HepG2 (cell line): ENCODE results near the gene ORMDL3.

Experiments
- ELF1 ChIP-seq: sonication (generic); formaldehyde crosslinking; IDR thresholded peaks from 2 replicates; pipeline ENCODE4 v1.4.0; 2020; ENCODE audit warnings: missing genetic modification reagents
- POLR2AphosphoS5 ChIP-seq: IDR thresholded peaks from 2 replicates; pipeline ENCODE4 v1.6.1; 2012; ENCODE audit warnings: low read depth, low read length
- RNF2 ChIP-seq: fragments of 450-650 bp; conservative IDR thresholded peaks from 2 replicates; pipeline ENCODE4 v1.6.1; 2016; ENCODE audit warnings: low read depth
- SP1 ChIP-seq, 2 experiments: fragments of 450-650 bp in 1 of 2; sonication (generic) in 1 of 2; formaldehyde crosslinking in 1 of 2; IDR thresholded peaks; 2 replicates each; pipeline versions ENCODE4 v1.4.0 to v1.6.1; 2016 to 2020; ENCODE audit warnings: missing genetic modification reagents in 1 of 2
- ZNF407 ChIP-seq: sonication (generic); formaldehyde crosslinking; IDR thresholded peaks from one replicate; pipeline ENCODE4 v1.5.1; 2020; ENCODE audit warnings: mild to moderate bottlenecking, missing genetic modification reagents; ENCODE audit errors: not compliant biosample characterization
- ZNF780A ChIP-seq: sonication (generic); formaldehyde crosslinking; IDR thresholded peaks from 2 replicates; pipeline ENCODE4 v1.8.0; 2022; ENCODE audit warnings: mild to moderate bottlenecking, missing genetic modification reagents, moderate library complexity

DNA sequence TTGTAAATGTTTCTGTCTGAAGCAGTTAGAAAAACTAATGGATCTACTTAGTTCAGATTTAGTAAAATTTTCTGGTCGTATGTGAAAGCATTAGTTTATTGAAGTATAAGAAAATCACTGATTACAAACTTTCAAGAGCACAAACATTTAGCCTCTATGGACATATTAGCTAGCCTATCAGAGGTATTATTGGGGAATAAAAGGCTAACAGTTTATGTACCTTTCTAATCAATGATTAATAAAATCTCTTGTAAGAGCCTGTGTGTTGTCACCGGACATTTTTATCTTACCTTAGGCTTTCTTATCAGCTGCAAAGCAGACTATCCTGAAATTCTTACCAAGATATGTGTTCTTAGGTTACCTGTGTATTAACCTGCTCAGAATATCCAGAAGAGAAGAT, 38.2 kb downstream of the ORMDL3 start:
- TF ChIP-seq SP1 (IDR thresholded peaks at IDR 0.05) (no peak), SP1 (CRISPR knock-in tag; IDR thresholded peaks at IDR 0.05) (no peak), ZNF407 (CRISPR knock-in tag) (no peak), ZNF780A (CRISPR knock-in tag) (no peak), RNF2 (no peak), ELF1 (no peak), POLR2AphosphoS5 (no peak)
